Left renal cortex interstitium (tissue), 4 donors: Measurements from ENCODE around the gene DIP2C. TPM values are rescaled to one million over a fixed set of nuclear protein-coding genes. Genes with fewer than 3 reads are reported as not detected.
"Not testable (repeated sequence)": the region's sequence is repeated elsewhere in the genome, so short reads cannot be mapped to it uniquely, and the experiment has no call there.

Experiments used
- DNase-seq, 4 donors: peaks; one replicate each; pipeline ENCODE4 v3.0.0-alpha.2; 2013; ENCODE audit warnings: low read depth in 4 of 4, low spot score in 2 of 4, missing footprints in 1 of 4
- polyA plus RNA-seq, 4 donors: library from polyadenylated mRNA; unstranded; fragments of 120-200 nt; gene quantifications; one replicate each; pipeline ENCODE4 v1.2.1, GENCODE V29; 2013; ENCODE audit not compliant: insufficient read length in 4 of 4

The DIP2C gene
- polyA plus RNA-seq, 4 donors = 19.4 to 23.6 (median 20.2) TPM

- DNase-seq = no peak
These were observed 336.8 kb downstream of the DIP2C start for GRCh38 chr10:352476-353235.

- DNase-seq = no peak
These were observed 337.6 kb downstream of the DIP2C start for GRCh38 chr10:351770-352334.

GRCh38 chr10:350981-351501 lies 338.4 kb downstream of the DIP2C start:
- no peak for DNase-seq

GRCh38 chr10:349081-349480 lies 340.4 kb downstream of the DIP2C start:
- no peak for DNase-seq

- DNase-seq = no peak
These were observed 341.0 kb downstream of the DIP2C start for GRCh38 chr10:348456-348855.

GRCh38 chr10:347774-348173 lies 341.7 kb downstream of the DIP2C start:
- DNase-seq = not testable (repeated sequence)

DNA sequence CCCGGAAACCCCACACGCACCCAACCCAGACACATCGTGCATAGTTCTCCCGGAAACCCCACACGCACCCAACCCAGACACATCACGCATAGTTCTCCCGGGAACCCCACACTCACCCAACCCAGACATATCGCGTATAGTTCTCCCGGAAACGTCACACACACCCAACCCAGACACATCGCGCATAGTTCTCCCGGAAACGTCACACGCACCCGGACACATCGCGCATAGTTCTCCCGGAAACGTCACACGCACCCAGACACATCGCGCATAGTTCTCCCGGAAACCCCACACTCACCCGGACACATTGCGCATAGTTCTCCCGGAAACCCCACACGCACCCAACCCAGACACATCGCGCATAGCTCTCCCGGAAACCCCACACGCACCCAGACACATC lies 342.3 kb downstream of the DIP2C start:
- DNase-seq = not testable (repeated sequence)

- DNase-seq = no peak
These were observed 344.8 kb downstream of the DIP2C start for GRCh38 chr10:344582-345200.

DNA sequence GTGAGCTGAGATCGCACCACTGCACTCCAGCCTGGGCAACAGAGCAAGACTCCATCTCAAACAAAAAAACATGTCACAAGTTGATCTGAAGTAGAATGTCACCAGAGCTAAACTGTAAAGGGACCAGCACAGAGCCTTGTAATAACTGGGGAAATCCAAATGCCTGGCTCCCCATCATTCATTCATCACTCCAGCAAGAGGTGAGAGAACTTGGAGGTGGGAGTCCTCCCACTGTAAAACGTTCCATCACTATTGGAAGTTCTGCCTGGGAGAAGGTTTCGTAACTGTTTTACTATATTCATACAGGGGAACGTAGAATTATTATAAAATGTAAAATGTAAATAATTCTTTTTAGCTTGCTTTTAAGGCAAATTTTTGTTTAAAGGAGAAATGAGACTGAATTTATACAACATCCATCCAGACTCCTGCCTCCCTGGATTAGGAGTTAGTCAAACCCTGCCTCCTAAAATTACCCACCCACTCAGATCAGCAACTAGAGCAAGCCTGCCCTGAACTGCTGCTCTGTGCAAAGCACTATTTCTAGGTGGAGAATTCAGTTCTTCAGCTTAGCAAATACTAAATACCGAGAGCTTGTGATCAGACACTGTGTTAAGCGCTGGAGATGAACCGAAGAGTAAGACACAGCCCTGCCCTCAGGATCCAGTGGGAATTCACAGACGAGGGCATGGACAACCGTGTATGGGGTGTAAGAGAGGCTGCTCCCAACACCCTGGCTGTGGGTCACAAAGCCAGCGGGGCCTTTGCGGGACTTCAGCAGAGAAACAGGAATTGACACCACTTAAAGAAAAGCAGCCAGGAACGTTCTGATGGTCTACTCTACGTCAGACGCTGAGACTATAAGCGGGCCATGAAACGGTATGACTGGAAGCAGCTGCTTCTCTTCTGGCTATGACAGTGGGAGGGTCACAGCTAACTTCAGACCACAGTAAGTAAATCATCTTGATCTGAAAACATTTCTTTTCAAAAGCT lies 345.9 kb downstream of the DIP2C start:
- DNase-seq = no peak

DNA sequence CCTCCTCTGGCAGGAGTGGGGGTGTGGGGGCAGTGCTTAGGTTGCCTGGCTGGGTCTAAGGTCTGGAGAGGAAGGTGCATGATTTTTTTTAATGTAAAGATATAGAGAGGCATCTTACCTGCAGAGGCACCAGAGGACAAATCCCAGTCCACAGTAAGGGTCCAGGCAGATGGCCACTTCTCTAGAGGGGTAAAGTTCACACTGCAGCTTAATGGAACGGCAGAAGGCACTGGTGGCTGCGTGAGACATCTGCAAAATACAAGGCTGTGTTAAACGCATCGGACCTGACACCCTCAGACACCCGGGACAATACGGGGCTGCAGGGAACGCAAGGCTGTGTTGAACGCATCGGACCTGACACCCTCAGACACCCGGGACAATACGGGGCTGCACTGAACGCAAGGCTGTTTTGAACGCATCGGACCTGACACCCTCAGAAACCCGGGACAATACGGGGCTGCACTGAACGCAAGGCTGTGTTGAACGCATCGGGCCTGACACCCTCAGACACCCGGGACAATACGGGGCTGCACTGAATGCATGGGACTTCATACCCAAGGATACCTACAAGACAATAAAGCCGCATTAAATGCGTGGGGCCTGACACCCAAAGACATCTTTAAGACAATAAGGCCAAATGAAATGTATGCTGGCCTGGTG lies 348.3 kb downstream of the DIP2C start:
- DNase-seq = no peak

DNA sequence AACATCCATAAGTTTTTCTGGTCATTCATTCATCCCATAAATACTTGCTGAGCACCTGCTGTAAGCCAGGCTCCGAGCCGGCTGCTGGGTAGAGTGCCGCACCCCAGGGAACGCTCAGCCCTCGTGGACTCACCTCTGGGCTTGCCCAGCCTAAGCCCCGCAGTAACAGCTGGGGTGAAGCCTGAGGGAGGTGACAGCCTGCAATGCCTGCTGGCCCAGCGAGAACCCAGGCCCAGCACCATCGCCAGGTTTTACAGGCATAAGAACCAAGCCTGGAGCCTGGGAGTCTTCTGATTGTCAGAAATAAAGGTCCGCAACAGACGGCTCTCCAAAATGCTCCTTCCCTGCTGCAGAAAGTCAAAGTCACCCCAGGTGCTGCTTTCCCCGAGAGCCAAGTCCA lies 348.8 kb downstream of the DIP2C start:
- DNase-seq = no peak

- no peak for DNase-seq
These were observed 350.5 kb downstream of the DIP2C start for GRCh38 chr10:339038-339391.

DNA sequence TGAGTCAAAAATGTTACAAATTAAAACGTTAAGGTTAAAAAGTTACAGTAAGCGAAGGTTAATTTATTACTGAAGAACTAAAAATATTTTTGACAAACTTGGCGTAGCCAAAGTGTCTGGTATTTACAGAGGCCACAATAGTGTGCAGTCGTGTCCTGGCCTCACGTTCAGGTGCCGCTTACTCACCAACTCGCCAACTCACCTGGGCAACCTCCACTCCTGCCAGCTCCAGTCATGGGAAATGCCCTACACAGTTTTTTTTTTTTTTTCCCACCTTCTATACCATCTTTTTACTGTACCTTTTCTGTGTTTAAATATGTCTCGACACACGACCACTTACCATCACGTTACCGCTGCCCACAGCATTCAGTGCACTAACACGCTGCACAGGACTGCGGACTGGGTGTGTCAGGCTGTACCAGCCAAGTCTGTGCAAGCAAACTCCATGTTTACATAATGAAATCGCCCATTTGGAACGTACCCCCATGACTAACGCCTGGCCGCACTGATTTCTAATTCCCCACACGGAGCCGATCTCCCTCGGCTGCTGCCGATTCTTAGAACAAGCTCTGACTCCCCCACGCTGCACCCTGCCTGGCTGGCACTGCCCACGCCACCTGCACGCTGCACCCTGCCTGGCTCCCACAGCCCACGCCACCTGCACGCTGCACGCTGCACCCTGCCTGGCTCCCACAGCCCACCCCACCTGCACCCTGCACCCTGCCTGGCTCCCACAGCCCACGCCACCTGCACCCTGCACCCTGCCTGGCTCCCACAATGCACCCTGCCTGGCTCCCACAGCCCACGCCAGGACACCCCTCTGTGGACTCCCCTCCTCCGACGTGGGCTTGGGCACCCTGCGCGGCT lies 351.1 kb downstream of the DIP2C start:
- DNase-seq = no peak

DNA sequence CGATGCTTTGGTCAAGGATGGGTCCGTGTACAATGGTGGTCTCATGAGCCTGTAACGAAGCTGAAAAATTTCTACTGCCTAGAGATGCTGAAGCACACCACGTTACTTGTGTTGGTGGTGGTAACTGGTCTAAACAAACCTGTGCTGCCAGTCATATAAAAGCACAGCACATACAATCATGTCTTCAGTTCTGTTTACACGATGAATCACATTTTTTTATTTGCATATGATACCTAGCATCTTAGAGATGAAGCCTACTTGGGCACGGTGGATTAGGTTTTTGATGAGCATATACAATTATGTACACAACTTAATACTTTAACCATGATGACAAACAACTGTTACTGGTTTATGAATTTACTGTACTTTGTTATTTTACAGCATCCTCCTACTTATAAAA lies 353.2 kb downstream of the DIP2C start:
- DNase-seq = no peak

DNA sequence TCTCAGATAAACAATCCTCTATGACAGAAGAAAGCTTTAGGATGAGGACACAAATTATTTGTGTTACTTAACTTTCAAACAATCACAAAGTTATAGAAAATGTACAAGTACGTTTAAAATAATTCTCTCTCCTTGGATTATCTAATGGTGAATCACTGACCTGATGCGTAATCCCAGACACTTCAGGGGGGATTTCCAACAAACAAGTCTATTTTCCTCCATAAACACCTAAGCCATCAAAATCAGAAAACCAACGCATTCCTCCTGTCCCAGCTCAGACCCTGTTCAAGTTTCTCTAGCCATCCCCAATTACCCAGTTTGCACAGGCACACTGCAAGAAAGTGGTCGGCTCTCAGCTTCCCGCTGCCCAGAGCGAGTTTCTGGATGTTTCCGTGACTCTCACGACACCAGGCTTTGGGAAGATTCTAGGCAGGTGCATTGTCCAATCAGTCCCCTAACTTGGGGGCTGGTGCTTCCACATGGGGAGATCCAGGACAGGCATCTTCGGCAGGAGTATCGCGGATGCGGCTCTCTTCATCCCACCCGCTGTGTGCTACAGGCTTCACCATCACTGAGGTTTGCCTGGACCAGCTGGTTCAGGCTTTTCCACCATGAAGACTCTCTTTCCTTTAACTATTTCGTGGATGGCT lies 354.2 kb downstream of the DIP2C start:
- no peak for DNase-seq

DNA sequence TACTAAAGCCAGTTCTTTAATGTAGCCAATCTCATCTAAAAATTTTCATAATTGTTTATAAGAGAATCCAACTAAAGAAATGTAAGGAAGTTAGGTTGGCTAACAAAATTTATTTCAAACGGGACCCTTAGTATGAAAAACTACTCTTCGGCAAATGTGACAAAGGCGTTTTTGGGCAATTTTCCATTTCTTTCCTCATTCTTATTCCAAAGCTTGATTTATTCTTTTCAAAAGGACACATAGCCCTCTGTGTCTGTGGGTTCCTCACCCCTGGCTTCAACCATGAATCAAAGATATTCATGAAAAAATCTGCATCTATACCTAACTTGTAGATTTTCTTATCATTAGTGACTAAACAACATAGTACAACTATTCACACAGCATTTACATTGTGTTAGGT lies 358.3 kb downstream of the DIP2C start:
- DNase-seq = no peak

- DNase-seq = no peak
These were observed 359.9 kb downstream of the DIP2C start for GRCh38 chr10:329361-330099.
